H9 (cell line): ENCODE results near the gene RASA3. TPM values are rescaled to one million over a fixed set of nuclear protein-coding genes. Genes with fewer than 3 reads are reported as not detected.
A peak's percentile ranks its signal among the peaks of the same experiment; 100 is the strongest.

ENCODE experiments used
- DNase-seq: peaks from one replicate; pipeline ENCODE4 v3.0.0-alpha.2; 2017
- H2AFZ ChIP-seq: one replicate; pipeline ENCODE4 v1.6.1; 2013; ENCODE audit warnings: mild to moderate bottlenecking, low read length, control low read depth, moderate library complexity
- H2AK5ac ChIP-seq: 2 replicates; pipeline ENCODE4 v1.6.1; 2013; ENCODE audit warnings: low read length, control low read depth, mixed read lengths; ENCODE audit not compliant: insufficient read length
- H2BK120ac ChIP-seq: one replicate; pipeline ENCODE4 v1.6.1; 2013; ENCODE audit warnings: low read depth, mild to moderate bottlenecking, low read length, control low read depth, inconsistent platforms; ENCODE audit not compliant: poor library complexity, severe bottlenecking
- H2BK12ac ChIP-seq: 2 replicates; pipeline ENCODE4 v1.6.1; 2013; ENCODE audit warnings: low read length, control low read depth, mixed read lengths, low read depth; ENCODE audit not compliant: insufficient read length
- H2BK15ac ChIP-seq: 2 replicates; pipeline ENCODE4 v1.6.1; 2013; ENCODE audit warnings: low read depth, low read length, control low read depth
- H2BK20ac ChIP-seq: one replicate; pipeline ENCODE4 v1.6.1; 2013; ENCODE audit warnings: low read depth, mild to moderate bottlenecking, low read length, control low read depth, inconsistent platforms; ENCODE audit not compliant: poor library complexity, severe bottlenecking
- H2BK5ac ChIP-seq: 2 replicates; pipeline ENCODE4 v1.6.1; 2013; ENCODE audit warnings: low read length, control low read depth, mixed read lengths; ENCODE audit not compliant: insufficient read length
- H3K14ac ChIP-seq: 2 replicates; pipeline ENCODE4 v1.6.1; 2013; ENCODE audit warnings: low read length, control low read depth; ENCODE audit not compliant: insufficient read depth
- H3K18ac ChIP-seq: 2 replicates; pipeline ENCODE4 v1.6.1; 2013; ENCODE audit warnings: low read depth, mild to moderate bottlenecking, mixed read lengths, low read length, control low read depth; ENCODE audit not compliant: insufficient read length
- H3K23ac ChIP-seq: 2 replicates; pipeline ENCODE4 v1.6.1; 2013; ENCODE audit warnings: low read length, control low read depth, mixed read lengths, low read depth; ENCODE audit not compliant: insufficient read length
- H3K23me2 ChIP-seq: 2 replicates; pipeline ENCODE4 v1.6.1; 2013; ENCODE audit warnings: low read depth, mild to moderate bottlenecking, mixed read lengths, low read length, control low read depth; ENCODE audit not compliant: insufficient read length, poor library complexity, severe bottlenecking
- H3K27ac ChIP-seq: 2 replicates; pipeline ENCODE4 v1.5.1; 2013; ENCODE audit warnings: low read length, control low read depth, mixed read lengths, low read depth; ENCODE audit not compliant: insufficient read length
- H3K27me3 ChIP-seq: 2 replicates; pipeline ENCODE4 v1.6.1; 2013; ENCODE audit warnings: low read length, control low read depth, inconsistent platforms; ENCODE audit not compliant: insufficient read depth
- H3K4ac ChIP-seq: 2 replicates; pipeline ENCODE4 v1.6.1; 2013; ENCODE audit warnings: low read depth, mild to moderate bottlenecking, control low read depth, inconsistent platforms, low read length, moderate library complexity
- H3K4me1 ChIP-seq: 2 replicates; pipeline ENCODE4 v1.6.1; 2013; ENCODE audit warnings: low read length, control low read depth, inconsistent platforms; ENCODE audit not compliant: insufficient read depth
- H3K4me2 ChIP-seq: 2 replicates; pipeline ENCODE4 v1.6.1; 2013; ENCODE audit warnings: low read length, control low read depth, mixed read lengths; ENCODE audit not compliant: insufficient read length, insufficient read depth
- H3K56ac ChIP-seq: 2 replicates; pipeline ENCODE4 v1.6.1; 2013; ENCODE audit warnings: low read depth, mild to moderate bottlenecking, mixed read lengths, low read length, control low read depth; ENCODE audit not compliant: insufficient read length
- H3K79me1 ChIP-seq: 2 replicates; pipeline ENCODE4 v1.6.1; 2013; ENCODE audit warnings: low read depth, mild to moderate bottlenecking, moderate library complexity, low read length, control low read depth, inconsistent platforms; ENCODE audit not compliant: insufficient read depth, poor library complexity, severe bottlenecking
- H3K79me2 ChIP-seq: 2 replicates; pipeline ENCODE4 v1.6.1; 2013; ENCODE audit warnings: low read length, control low read depth, inconsistent platforms; ENCODE audit not compliant: insufficient read depth
- H3K9ac ChIP-seq: 2 replicates; pipeline ENCODE4 v1.6.1; 2013; ENCODE audit warnings: low read length, control low read depth, mixed read lengths; ENCODE audit not compliant: insufficient read length; ENCODE audit errors: extremely low read depth
- H3K9me3 ChIP-seq: one replicate; pipeline ENCODE4 v1.6.1; 2013; ENCODE audit warnings: low read depth, low read length, inconsistent platforms; ENCODE audit not compliant: control insufficient read depth
- H3T11ph ChIP-seq: one replicate; pipeline ENCODE4 v1.6.1; 2013; ENCODE audit warnings: mild to moderate bottlenecking, low read length, control low read depth, inconsistent platforms
- H4K20me1 ChIP-seq: one replicate; pipeline ENCODE4 v1.6.1; 2013; ENCODE audit not compliant: control insufficient read depth, insufficient read length, insufficient read depth
- H4K5ac ChIP-seq: 2 replicates; pipeline ENCODE4 v1.6.1; 2013; ENCODE audit warnings: low read depth, mild to moderate bottlenecking, mixed read lengths, low read length, control low read depth; ENCODE audit not compliant: insufficient read length
- H4K8ac ChIP-seq: replicated peaks from 2 replicates; pipeline ENCODE4 v1.6.1; 2013; ENCODE audit warnings: low read length, control low read depth, mixed read lengths, low read depth; ENCODE audit not compliant: insufficient read length
- H4K91ac ChIP-seq: 2 replicates; pipeline ENCODE4 v1.6.1; 2013; ENCODE audit warnings: low read depth, mild to moderate bottlenecking, moderate library complexity, mixed read lengths, low read length, control low read depth; ENCODE audit not compliant: insufficient read length
- H3K27ac Mint-ChIP-seq, 3 experiments: 2 replicates in 2 of 3; 3 replicates in 1 of 3; pipeline ENCODE4 v1.8.0; 2020 to 2021; ENCODE audit warnings: mixed read lengths in 3 of 3, mild to moderate bottlenecking in 1 of 3, moderate library complexity in 1 of 3
- H3K27me3 Mint-ChIP-seq: 2 replicates; pipeline ENCODE4 v1.8.0; 2021; ENCODE audit warnings: low read depth, mild to moderate bottlenecking, moderate library complexity, mixed read lengths
- H3K36me3 Mint-ChIP-seq, 3 experiments: 2 replicates in 2 of 3; 3 replicates in 1 of 3; pipeline ENCODE4 v1.8.0; 2020 to 2021; ENCODE audit warnings: low read depth in 3 of 3, mixed read lengths in 3 of 3; ENCODE audit not compliant: insufficient read depth in 1 of 3
- H3K4me1 Mint-ChIP-seq, 2 experiments: 2 replicates each; pipeline ENCODE4 v1.8.0; 2020; ENCODE audit warnings: mixed read lengths in 2 of 2
- H3K4me3 Mint-ChIP-seq, 2 experiments: 2 replicates in 1 of 2; 3 replicates in 1 of 2; pipeline ENCODE4 v1.8.0; 2020 to 2021; ENCODE audit warnings: mild to moderate bottlenecking in 2 of 2, mixed read lengths in 2 of 2, moderate library complexity in 1 of 2
- H3K9me3 Mint-ChIP-seq, 2 experiments: 2 replicates in 1 of 2; 3 replicates in 1 of 2; pipeline ENCODE4 v1.8.0; 2020; ENCODE audit warnings: mild to moderate bottlenecking in 2 of 2, mixed read lengths in 2 of 2, moderate library complexity in 1 of 2
- WGBS: extraction: QIAGEN DNeasy Blood & Tissue Kit; methylation state at CpG from one replicate; pipeline ENCODE4 v1.1.7; 2013; ENCODE audit warnings: missing lambda C conversion rate, low lambda C conversion rate, mixed read lengths; ENCODE audit not compliant: insufficient read length; ENCODE audit errors: extremely low coverage; 5-methylcytosine and 5-hydroxymethylcytosine counted together
- total RNA-seq: library from RNA; stranded (reverse); gene quantifications from 2 replicates; pipeline ENCODE4 v1.2.1, GENCODE V29; 2021
- TF ChIP-seq, protein P1 (sequence below): fragments of 200-600 bp; sonication (generic); conservative IDR thresholded peaks from 3 replicates; pipeline ENCODE4 v1.8.0; 2021; ENCODE audit warnings: antibody characterized with exemption, mild to moderate bottlenecking

RASA3 gene
- total RNA-seq, 1 experiment from 2014 or later: 12.3 TPM

DNA sequence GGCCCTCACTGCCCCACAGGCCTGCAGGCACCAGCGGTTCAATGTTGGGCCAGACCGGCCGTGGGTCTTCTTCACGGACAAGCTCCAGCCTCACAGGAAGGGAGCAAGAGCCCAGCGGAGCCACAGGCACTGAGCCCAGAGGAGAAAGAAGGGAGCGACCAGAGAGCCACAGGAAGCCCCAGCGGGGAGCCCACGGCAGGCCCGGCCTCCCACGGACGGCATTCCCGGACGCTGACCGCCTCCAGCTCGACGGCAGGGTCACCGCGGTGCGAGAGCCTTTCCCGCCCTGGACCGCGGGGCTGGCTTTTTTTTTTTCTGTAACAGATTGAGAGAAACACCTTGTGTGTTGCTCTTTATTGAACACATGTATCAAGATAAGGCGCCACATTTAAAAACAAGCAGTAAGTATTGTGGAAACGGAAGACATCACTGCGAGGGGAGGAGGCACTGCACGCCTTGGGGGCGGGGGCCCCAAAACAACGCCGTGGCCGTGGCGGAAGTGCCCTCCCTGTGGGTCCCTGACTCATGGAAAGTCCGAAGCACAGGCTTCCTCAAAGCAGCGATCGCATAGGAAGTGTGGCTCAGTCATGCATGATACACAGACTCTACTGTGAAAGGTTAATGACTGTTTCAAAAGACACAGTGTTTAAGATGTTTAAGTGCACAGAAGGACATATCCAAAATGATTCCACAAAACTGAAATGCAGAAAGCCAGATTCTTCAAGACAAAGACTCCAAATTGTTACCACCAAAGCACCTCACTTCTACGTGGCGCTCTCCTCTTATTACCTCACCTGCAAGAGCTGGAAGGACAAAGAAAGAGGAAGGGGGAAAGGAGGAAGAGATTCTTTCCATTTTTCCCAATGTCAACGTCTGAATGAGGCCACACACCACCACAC, 3.5 kb downstream of the RASA3 start:
- Histone ChIP-seq H3K4me2 (no peak overlapping the region), H3T11ph (no peak overlapping the region), H2BK5ac (no peak overlapping the region), H2BK120ac (no peak overlapping the region), H2AK5ac (no peak overlapping the region), H2BK12ac (no peak overlapping the region), H3K27me3 (no peaks in the 10 kb centered on the region), H3K14ac (peak overlapping the region; percentile 60), H3K18ac (no peak overlapping the region), H3K4me1 (peaks cover 5% of the 10 kb centered on the region; the same call in 1 of the 2 replicates), H4K91ac (peak overlapping the region; percentile 41), H3K79me2 (peaks cover 13% of the 10 kb centered on the region; the same call in 1 of the 2 replicates), H3K23ac (no peak overlapping the region), H4K5ac (no peak overlapping the region), H3K56ac (no peak overlapping the region), H3K79me1 (peaks cover 3% of the 10 kb centered on the region), H3K27ac (no peak overlapping the region), H2BK20ac (no peak overlapping the region), H2BK15ac (no peak overlapping the region), H4K8ac (no peak overlapping the region), H4K20me1 (no peaks in the 10 kb centered on the region), H2AFZ (no peak overlapping the region), H3K9me3 (no peaks in the 10 kb centered on the region), H3K9ac (no peak overlapping the region), H3K4ac (no peak overlapping the region), H3K23me2 (peaks cover 10% of the 10 kb centered on the region)
- DNase-seq: no peak
- H3K4me1 Mint-ChIP-seq: peaks cover 45% of the 10 kb centered on the region in 2 experiments
- H3K27me3 Mint-ChIP-seq: peaks cover 18% of the 10 kb centered on the region
- TF ChIP-seq, protein P1, sequence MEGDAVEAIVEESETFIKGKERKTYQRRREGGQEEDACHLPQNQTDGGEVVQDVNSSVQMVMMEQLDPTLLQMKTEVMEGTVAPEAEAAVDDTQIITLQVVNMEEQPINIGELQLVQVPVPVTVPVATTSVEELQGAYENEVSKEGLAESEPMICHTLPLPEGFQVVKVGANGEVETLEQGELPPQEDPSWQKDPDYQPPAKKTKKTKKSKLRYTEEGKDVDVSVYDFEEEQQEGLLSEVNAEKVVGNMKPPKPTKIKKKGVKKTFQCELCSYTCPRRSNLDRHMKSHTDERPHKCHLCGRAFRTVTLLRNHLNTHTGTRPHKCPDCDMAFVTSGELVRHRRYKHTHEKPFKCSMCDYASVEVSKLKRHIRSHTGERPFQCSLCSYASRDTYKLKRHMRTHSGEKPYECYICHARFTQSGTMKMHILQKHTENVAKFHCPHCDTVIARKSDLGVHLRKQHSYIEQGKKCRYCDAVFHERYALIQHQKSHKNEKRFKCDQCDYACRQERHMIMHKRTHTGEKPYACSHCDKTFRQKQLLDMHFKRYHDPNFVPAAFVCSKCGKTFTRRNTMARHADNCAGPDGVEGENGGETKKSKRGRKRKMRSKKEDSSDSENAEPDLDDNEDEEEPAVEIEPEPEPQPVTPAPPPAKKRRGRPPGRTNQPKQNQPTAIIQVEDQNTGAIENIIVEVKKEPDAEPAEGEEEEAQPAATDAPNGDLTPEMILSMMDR: no peak
- H3K4me3 Mint-ChIP-seq: peak overlapping the region in 1 of 2 experiments; percentile 51; a peak in 3 of 5 replicates
- WGBS: no CpG with 5 or more reads among the region's 37 CpGs
- peaks cover 0 to 3% of the 10 kb centered on the region in 2 experiments; a peak in 1 of 5 replicates for H3K9me3 Mint-ChIP-seq
- peak overlapping the region in 1 of 3 experiments; percentile 61; a peak in 1 of 7 replicates for H3K27ac Mint-ChIP-seq
- peaks cover 0 to 3% (median 0%) of the 10 kb centered on the region in 3 experiments; a peak in 2 of 7 replicates for H3K36me3 Mint-ChIP-seq
